ENCODE results near the gene ABCC8. TPM values are rescaled to one million over a fixed set of nuclear protein-coding genes. Genes with fewer than 3 reads are reported as not detected.

The ABCC8 gene
- total RNA-seq, 4 donors from 2014 or later, result 0.38 to 2.2 TPM; not detected in 2

DNA sequence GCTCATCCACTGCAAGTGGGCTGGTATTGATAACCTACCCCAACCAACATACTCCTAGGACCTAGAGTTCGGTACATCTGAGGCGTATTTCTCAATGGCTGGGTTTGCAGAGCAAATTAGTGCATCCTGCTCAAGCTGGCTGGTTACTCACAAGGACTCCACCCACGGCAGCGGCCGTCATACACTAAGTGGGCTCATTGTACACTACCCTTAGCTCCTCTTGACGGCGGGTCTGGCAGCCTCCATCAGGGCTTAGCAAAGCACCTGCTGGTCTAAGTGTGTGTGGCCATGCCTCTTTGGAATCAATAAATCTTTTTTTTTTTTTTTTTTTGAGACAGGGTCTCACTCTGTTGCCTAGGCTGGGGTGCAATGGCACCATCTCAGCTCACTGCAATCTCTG, 68.0 kb downstream of the ABCC8 start:
- ATAC-seq (ENCODE audit: low FRiP score) (no peak), DNase-seq (ENCODE audit: low spot score) (no peak)
- no peak for TF ChIP-seq CTCF (IDR thresholded peaks at IDR 0.05)

- ATAC-seq (ENCODE audit: low FRiP score), result no peak
- DNase-seq (ENCODE audit: low spot score), result no peak
- TF ChIP-seq CTCF (IDR thresholded peaks at IDR 0.05), result no peak
These were observed 68.6 kb downstream of the ABCC8 start for GRCh38 chr11:17408026-17408425.

- no peak for TF ChIP-seq CTCF (IDR thresholded peaks at IDR 0.05)
- ATAC-seq (ENCODE audit: low FRiP score) (no peak), DNase-seq (ENCODE audit: low spot score) (no peak)
These were observed 69.1 kb downstream of the ABCC8 start for GRCh38 chr11:17407575-17407974.

- TF ChIP-seq CTCF (IDR thresholded peaks at IDR 0.05), result no peak
- DNase-seq (ENCODE audit: low spot score) (no peak), ATAC-seq (ENCODE audit: low FRiP score) (no peak)
These were observed 69.9 kb downstream of the ABCC8 start for GRCh38 chr11:17406818-17407149.

DNA sequence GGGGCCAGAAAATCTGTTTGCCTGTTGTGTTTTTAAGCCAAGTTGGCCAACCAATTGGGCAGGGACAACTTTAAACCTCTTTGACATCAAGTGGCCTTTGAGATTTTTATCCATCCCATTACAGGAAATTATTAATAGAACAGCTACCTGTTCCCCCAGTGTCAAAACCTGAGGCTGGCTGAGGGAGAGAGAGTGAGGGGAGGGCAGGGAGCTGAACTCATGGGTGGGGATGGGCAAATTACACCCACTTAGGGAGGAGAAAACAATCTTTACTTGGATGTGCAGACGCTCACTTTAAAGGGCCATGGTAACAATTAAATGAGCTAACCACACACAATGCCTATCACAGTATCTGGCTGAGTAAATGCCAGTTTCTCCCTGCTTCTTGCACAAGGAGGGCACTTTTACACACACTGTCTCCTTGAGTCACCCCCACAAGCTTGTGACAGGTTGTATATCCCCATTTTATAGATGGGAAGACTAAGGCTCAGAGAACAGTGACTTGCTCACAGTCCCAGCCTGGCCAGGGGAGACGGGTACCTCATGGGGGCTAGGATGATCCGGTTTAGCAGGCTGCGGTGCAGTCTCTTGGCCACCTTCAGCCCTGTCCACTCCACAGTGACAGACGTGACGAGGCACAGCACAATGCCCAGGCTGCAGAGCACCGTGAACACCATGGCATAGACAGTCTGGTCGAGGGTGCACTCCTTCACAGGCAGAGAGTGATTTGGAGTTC, 70.4 kb downstream of the ABCC8 start:
- ATAC-seq (ENCODE audit: low FRiP score), result no peak
- no peak for DNase-seq (ENCODE audit: low spot score)
- TF ChIP-seq CTCF (IDR thresholded peaks at IDR 0.05), result no peak

DNA sequence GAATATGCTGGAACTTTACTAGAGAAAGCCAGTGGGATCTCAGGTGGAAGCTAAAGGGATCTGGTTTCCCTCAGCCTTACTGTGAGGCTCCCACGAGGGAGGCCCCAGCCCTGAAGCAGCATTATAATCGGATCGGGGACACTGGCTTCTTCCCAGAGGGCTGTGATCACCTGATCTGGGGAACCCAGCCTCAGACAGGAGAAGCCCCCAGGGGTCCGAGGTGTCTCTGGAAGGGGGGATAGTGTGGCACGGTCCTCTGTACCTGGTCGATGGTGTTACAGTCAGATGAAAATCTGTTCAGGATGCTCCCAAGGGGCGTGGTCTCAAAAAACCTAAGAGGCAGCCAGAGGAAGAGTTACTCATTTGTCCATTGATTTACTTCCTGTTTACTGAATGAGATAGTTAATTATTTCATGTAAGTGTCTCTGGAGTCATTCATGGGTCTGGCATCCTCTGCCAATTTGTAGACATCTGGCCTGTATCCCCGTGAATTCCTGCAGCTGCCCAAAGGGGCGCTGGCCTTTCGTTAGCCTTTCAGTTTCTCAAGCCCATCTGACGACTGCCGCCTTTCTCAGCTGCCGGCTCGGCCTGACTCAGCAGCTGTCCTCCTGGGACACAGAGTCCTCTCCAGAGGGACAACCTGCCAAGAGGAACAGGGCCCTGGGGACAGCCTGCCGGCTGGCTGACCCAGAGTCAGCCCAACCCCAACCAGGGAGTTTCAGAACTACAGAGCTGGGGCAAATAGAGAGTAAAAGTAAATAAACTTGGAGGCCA, 71.2 kb downstream of the ABCC8 start:
- no peak for DNase-seq (ENCODE audit: low spot score)
- TF ChIP-seq CTCF (IDR thresholded peaks at IDR 0.05), result no peak
- ATAC-seq (ENCODE audit: low FRiP score), result peak; percentile 35
